AG10803 (cell line): ENCODE measurements around the gene TMEM132C.

Experiments used
- DNase-seq: peaks from one replicate; pipeline ENCODE4 v3.0.0; 2010; ENCODE audit warnings: low read depth
- H3K4me3 ChIP-seq: 2 replicates; pipeline ENCODE4 v1.5.1; 2011; ENCODE audit warnings: mild to moderate bottlenecking, low read length, control low read depth
- TF ChIP-seq, protein P1 (sequence below): conservative IDR thresholded peaks from 2 replicates; pipeline ENCODE4 v1.5.1; 2011; ENCODE audit warnings: mild to moderate bottlenecking, low read length, control low read depth, inconsistent platforms

Gene TMEM132C

GRCh38 chr12:128337431-128338170, 70.6 kb downstream of the TMEM132C start:
- no peak for DNase-seq
- TF ChIP-seq, protein P1, sequence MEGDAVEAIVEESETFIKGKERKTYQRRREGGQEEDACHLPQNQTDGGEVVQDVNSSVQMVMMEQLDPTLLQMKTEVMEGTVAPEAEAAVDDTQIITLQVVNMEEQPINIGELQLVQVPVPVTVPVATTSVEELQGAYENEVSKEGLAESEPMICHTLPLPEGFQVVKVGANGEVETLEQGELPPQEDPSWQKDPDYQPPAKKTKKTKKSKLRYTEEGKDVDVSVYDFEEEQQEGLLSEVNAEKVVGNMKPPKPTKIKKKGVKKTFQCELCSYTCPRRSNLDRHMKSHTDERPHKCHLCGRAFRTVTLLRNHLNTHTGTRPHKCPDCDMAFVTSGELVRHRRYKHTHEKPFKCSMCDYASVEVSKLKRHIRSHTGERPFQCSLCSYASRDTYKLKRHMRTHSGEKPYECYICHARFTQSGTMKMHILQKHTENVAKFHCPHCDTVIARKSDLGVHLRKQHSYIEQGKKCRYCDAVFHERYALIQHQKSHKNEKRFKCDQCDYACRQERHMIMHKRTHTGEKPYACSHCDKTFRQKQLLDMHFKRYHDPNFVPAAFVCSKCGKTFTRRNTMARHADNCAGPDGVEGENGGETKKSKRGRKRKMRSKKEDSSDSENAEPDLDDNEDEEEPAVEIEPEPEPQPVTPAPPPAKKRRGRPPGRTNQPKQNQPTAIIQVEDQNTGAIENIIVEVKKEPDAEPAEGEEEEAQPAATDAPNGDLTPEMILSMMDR: no peak
- H3K4me3 ChIP-seq: no peak overlapping the region

DNA sequence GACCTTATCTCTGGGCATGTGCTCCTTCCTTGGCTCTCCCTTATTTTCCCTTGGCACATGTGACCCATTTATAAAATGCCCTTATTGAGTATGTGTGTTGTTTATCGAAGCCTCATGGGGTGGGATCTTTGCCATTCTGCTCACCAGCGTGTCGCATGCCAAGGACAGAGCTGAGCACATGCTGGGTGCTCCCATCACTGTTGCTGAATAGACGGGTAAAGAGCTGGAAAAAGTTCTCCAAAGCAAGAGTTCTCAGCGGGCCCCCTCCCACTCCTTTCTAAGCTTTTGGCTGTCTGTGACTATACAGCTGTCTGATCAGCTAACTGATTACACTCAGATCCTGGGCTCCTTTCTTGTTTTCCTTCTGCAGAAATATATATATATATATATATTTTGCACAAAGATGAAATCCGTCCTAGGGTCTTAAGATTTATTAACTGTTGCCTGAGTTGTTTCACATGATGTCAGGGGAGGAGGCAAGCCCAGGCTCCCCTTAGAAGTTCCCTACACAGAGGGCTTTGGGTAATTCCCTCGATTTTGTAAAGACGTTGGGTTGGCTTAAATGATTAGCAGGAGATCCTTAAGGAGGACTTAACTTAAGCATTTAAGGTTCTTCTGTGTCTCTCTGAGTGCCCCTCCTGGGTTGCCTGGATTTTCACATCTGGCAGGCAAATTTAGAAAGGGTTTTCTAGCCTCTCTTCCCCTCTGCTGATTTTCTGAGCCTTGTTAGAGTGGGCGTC, 71.6 kb downstream of the TMEM132C start:
- H3K4me3 ChIP-seq: no peak overlapping the region
- TF ChIP-seq, protein P1: no peak
- DNase-seq: no peak

DNA sequence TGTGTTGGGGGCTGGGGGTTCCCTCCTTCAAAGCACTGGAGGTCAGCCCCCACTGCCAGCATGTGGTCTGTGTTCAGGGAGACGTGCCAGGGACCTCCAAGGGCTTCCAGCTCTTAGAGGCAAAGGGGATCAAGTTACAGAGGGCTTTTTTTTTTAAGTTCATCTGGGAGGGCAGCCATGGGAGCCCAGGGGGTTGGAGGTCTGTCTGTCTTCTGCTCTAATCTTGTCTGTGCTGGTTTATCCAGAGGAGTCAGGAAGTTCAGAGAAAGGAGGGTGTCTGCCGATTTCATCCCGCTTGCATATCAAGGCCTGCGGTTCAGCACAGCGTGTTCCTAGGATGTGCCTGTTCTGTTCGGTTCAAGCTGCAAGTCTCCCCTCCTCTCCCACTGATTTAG, 72.2 kb downstream of the TMEM132C start:
- no peak for DNase-seq
- no peak overlapping the region for H3K4me3 ChIP-seq

GRCh38 chr12:128339631-128340030, 72.7 kb downstream of the TMEM132C start:
- no peak overlapping the region for H3K4me3 ChIP-seq
- DNase-seq: no peak
- TF ChIP-seq, protein P1: no peak

More for the DNA sequence above, 72.2 kb downstream of the TMEM132C start:
- TF ChIP-seq, protein P1: no peak

GRCh38 chr12:128353301-128353700, 86.3 kb downstream of the TMEM132C start:
- H3K4me3 ChIP-seq: no peak overlapping the region
- no peak for DNase-seq
- TF ChIP-seq, protein P1: no peak

DNA sequence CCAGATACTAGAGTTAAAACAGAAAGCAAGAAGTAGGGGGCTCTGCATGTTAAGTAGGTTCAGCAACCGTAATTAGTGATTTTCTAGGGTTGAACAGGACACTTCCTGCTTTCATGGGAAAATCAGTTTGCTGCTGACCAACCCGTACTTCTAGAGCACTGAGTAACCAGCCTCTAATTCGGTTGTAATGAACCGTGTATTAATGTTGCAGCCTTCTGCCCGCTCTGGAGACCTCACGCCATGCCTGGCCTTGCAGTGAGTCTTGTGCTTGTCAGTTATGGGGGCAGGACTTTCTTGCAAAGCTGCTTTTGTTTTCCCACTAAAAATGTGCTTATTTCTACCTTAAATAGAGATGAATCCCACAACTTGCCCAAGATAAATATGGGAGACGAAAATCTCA, 89.6 kb downstream of the TMEM132C start:
- DNase-seq: no peak
- no peak overlapping the region for H3K4me3 ChIP-seq
- TF ChIP-seq, protein P1: no peak
